Activated CD4-positive, alpha-beta T cell treated with anti-CD3 and anti-CD28 coated beads, Interleukin-2, amount 50 U/mL, for 4 hours (primary cell): ENCODE results near the gene SORBS2.

Experiments
- DNase-seq, 2 experiments: peaks; one replicate each; pipeline ENCODE4 v3.0.0-alpha.2; 2020

SORBS2 gene

DNA sequence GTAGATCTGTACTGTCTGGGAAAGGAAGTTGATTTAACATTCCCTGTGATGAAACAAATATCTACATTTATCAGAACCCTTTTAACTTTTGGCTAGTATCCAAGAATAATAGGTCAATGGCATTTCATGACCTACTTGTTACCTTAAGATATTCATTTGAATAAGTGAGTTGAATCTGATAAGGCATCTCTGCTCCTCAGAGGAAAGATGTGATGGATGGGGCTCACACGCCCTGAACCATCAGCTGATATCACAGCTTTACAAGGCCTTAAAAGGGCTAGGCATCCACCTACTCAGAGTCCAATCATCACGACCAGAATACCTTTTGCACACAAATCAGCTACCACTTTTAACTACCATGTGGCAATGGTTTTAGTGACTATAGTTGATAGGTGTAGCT is 186.5 kb downstream of the SORBS2 start:
- no peak for DNase-seq

DNA sequence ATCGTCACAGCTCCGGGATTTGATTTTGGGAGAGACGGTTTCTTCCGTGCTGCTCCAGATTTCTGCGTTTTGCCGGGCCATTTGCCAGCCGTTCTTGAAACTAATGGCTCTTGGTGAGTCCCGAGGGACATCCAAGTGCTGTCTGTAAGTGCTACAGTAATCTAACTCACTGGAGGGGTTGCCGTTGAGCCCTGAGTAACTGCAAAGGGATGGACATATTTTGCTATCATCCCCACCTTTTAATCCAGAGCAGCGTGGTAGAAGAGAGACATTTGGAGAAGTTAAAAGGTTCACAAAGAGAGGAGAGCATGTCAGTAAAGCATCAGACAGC is 187.8 kb downstream of the SORBS2 start:
- DNase-seq, result no peak

DNA sequence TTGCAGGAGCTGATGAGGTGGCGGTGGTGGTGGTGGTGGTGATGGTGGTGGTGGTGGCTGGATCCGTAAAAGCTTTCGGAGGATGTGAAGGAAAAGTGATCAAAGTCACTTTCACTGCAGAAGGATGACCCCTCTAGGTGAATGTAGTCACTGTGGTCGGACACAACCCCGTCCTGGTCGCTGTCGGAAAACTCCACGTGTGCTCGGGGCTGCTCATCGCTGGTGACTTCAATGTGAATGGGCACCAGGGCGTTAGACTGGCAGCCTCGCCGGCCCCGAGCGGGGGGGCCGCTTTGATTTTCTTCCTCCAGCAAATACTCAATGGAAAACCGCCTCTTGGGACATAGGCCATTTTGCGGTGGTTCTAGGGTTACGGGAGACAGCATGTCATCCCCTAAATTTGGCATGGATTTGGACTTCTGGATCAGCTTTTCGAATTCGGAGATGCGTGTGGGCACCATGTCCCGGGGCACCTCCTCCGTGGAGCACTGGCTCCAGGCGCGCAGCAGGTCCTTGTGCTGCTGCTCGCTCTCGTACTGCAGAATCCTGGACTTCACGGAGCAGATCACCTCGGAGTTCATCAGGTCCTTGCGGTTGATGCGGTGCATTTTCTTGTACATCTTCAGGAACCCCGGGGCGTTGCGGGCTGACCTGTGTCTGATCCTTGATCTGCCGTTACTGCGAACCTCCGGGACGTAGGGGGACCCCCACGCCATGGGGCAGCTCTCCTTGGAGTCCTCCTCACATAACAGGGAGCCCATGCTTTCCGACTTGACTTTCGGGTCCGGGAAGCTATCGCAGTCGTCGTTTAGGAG is 188.3 kb downstream of the SORBS2 start:
- no peak for DNase-seq

DNA sequence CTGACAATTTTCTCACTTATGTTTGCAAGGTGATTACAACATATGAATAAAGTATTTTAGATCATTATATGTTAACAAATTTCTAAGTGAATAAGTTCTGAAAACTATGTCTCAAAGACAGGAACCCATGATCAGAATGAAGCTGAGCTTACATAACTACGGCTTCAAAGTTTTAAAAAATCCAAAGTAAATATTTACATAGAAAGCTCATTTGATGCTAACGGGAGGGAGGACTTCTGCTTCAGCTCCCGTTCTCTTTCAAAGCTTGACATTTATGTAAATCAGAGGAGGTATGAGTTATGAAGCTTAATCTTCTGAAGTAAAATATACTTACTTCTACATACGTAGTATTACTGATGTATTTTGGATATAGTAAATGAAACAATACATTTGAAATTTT is 203.8 kb downstream of the SORBS2 start:
- no peak for DNase-seq

DNA sequence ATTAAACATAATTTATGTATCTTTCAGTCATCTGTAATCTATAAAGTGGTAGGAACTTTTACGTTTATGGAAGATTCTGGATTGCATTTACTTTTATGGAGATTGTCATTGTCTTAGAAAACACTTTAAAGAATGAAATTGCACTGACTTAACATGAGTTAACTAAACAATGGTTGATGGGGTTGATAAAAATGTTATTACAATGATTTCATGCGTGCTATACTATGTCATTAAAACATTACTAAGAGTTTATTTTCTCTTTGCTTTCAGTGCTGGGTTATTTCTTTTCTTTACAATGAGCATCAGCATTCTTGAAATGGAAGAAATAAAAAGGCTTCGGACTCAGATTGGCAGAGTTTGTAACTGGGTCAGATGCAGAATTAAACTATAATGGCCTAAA is 209.6 kb downstream of the SORBS2 start:
- no peak for DNase-seq

DNA sequence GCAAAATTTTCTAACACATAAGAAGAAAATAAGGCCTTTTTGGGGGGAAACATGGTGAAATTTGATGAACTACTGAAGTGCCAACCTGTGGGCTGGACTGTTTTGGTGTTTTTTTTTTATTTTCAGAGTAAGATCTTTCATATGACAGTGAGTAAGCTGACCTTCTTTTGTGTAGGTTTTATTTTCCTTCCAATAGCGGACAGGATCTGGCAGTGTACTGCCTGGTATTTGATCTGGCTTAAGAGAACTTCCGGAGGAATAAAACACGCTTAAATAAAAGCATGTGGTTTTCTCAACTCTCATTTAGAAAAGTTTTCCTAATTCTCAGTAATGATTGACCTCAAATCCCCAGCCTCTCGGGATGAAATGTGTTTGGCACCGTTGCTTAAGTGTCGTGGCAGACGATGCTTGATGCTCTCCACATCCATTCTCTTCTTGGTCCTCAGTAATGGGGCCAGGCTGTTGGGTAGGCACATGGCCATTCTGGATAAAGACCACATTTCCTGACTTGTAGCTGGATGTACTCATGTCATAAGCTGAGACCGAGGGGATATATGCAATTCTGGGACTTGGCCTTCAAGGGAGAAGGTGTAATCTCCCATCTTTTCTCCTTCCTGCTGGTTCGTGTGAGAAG is 211.1 kb downstream of the SORBS2 start:
- no peak for DNase-seq

DNA sequence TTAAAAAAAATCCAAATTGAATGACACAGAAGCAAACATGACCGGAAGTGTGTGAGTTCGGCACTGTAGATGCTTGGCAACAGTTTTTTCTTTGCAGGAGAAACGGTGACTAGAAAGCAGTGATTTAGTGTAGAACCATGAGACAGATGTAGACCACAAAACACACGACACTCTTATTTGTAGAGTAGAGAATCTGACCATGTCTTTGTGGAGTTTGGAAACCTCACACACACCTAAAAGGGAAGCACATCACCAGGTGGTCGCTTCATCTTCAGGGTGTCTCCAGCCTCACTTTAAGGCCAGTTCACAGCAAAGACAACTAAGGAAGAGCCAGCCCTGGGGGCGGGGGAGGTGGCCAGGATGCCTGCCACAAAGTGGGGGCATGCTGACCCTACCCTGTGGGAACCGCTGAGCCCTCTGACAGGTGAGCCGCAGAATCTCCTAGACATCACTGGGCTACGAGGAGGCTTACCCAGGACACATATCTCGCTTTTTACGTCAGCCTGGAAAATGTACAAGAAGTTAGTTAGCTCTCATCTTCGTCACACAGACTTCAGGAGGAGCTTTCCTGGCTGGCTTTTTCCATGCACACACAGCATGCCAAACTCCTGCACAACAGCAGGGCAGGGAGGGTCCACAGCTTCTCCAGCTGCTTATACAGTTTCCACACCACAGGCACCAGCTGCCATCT is 212.3 kb downstream of the SORBS2 start:
- no peak for DNase-seq

DNA sequence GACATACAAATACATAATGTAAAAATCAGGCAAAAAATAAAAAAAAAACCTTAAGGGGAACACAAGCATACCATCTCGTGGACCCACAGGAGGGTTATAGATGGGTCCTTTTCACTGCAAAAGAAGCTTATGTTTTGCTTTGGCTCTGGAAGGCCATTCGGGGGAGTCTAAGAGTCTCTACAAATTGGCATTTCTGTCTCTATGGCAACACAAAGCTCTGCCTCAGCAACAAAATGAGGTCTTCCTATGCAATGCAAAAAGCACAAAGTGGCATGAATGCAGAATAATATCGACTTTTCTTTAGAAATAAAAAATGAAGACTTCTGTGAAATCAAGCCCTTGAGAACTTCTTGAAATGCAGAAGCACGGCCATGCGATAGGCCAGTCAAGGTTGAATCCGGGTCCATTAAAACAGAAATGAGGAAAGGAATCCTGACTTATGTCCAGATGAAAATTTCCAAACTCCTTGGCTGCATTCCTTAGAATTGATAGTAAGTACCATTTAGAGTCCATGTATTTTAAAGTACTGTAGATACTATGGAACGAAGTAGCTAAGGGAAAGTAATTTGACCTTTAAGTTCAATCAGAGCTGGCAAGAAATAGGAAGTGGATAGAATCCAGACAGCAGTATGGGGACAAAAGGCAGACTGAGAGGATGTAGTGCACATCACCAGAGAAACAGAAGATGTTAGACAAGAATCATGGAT is 213.0 kb downstream of the SORBS2 start:
- no peak for DNase-seq

- peak; percentile 58 to 65 for DNase-seq
These were observed 214.3 kb downstream of the SORBS2 start for GRCh38 chr4:185597532-185598188.

GRCh38 chr4:185592845-185593488 is 219.0 kb downstream of the SORBS2 start:
- DNase-seq, result no peak

GRCh38 chr4:185592438-185592837 is 219.6 kb downstream of the SORBS2 start:
- DNase-seq, result no peak

GRCh38 chr4:185591679-185592141 is 220.3 kb downstream of the SORBS2 start:
- DNase-seq, result no peak

DNA sequence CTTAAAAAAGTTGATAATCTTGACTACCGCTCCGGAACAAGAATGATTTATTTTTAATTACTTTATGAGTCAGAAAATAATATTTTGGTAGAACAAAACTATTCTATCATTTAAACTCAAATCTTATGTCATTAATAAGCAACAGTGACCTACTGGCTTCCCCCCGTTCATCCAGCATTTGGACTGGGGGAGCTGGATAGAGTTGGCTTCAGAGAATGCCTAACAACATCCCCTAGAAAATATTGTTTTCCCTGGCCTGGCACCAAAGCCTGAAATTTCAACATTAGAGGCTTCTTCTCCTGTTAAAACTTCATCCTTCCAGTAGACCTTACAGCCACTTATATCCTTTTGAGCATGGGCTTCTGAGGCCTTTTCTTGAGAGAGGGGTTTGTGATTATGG is 221.0 kb downstream of the SORBS2 start:
- no peak for DNase-seq

DNA sequence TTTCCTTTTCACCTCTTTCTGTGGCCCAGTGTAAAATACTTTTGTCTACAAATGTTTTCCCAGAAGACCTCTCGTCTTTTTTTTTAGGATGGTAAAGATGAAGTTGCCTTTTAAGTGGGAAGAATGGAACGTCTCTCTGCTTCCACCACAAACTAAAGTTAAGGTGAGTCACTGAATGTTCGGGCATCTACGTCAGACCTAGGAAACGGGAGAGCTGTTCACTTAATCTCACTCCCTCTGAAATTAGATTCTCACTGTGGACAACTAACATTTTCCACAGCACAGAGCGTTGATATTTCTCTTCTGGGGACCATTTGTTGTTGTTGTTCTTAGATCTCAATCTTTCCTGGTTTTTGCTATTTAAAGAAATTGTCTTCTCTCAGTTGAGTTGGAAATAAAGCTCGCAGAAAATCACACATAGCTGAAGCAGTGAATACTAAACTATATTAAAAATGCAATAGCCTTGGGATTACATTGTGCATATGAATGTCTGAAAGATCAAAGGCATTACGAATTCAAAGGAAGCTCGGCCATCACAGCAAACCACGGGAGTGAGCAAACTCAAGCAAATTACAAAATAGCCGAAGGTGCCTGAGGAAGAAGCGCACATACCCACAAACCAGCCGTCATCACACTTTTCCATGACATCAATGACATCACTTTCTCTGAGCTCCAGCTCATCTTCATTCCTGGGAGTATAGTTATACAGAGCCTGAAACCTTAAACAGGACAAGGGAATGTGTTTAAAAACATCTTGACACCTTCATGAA is 222.7 kb downstream of the SORBS2 start:
- no peak for DNase-seq

GRCh38 chr4:185587427-185588161 is 224.4 kb downstream of the SORBS2 start:
- DNase-seq, result peak; percentile 51 to 58

GRCh38 chr4:185587030-185587426 is 225.0 kb downstream of the SORBS2 start:
- DNase-seq, result no peak

- no peak for DNase-seq
These were observed 226.8 kb downstream of the SORBS2 start for GRCh38 chr4:185585211-185585610.

- DNase-seq, result no peak
These were observed 228.2 kb downstream of the SORBS2 start for GRCh38 chr4:185583813-185584212.

- no peak for DNase-seq
These were observed 229.2 kb downstream of the SORBS2 start for GRCh38 chr4:185582651-185583400.

GRCh38 chr4:185580699-185581098 is 231.3 kb downstream of the SORBS2 start:
- DNase-seq, result no peak
